Embryonic facial prominence (tissue), 1 donor: Measurements from ENCODE around the gene TOM1.
A peak's percentile ranks its signal among the peaks of the same experiment; 100 is the strongest.

Source experiments
- DNase-seq: peaks from one replicate; pipeline ENCODE4 v3.0.0-alpha.2; 2016; ENCODE audit errors: extremely low spot score

TOM1 gene

DNA sequence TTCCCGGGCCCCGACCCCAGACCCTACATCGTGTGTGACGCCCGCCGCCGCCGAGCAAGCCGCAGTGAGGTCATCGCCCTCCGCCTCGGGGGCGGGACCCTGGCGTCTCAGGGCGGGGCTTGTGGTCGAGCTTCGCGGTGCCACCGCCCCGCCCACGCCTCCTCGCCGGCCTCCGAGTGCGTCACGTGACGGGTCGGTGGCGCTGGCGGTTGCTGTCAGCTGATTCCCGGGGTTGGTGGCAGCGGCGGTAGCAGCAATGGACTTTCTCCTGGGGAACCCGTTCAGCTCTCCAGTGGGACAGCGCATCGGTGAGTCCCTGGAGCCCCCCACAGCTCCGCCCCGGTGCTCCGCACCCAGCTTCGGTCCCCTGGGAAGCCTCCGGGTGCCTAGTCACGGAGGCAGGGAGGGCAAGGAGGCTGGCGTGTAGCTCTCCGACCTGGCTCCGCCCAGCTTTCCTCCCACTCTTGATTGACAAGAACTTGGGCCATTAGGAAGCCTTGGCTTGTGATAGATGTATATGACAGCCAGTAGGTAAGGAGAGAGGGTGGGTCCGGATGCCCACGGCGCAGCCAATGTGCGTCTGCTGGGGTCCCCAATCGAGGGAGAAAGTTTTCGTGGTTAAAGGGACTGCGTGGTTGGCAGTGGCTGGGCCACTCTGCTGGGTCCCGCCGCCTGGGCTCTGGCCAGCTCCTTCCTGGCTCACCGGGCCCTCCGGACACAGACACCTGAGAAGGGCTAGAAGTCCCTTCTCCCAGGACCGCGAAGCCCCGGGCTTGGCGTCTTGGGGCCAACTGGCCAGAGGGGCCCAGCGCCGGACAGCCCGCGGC, at the start of gene TOM1:
TOM1 (plus strand) TSS at position 222 of the 827 bp plus-strand sequence; CDS start at position 257, 35 bp downstream.
- peak; percentile 96 for DNase-seq

DNA sequence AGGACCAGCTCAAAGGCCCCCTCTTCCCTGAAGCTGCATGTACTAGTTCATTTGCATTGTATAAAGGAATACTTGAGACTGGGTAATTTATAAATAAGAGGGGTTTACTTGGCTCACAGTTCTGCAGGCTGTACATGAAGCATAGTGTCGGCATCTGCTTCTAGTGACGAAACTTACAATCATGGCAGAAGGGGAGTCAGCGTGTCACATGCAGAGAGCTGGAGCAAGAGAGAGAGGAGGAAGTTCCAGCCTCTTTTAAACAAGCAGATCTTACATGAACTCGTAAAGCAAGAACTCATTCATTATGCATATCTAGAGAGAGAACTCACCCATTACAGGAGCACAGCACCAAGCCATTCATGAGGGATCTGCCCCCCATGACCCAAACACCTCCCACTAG, 49.5 kb upstream of the TOM1 start:
- DNase-seq = no peak

DNA sequence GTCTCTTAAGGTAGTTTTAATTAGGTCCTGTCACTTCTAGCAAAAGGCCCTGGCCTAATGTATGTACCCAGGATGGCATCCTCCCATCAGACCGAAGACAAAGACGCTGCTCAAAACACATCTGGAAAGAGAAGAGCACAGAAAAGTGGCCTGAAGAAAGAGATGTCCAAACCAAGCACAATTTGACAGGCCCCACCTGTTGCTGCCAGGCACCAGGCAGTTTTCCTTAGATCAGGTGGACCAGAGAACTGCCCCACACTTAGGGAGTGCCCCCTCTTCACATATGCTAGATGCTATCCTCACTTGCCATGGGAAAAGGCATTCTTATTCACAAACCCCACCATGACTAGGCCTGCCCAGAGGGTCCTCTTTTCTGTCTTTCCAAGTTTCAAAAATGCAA, 45.7 kb upstream of the TOM1 start:
- DNase-seq = no peak

DNA sequence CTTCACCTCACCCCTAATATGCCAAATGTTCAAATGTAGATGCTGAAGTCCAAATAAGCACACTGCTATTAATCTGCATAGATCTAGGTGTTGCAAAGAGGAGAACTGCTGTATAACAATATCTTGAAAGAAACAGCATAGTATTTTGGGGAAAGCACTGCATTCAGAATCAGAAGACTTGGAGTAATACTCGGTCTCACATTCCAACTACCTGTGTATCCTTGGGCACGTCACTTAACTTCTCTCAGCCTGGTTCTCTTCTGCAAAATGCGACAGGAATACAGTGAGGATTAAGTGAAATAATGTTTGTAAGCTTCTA, 42.7 kb upstream of the TOM1 start:
- DNase-seq = no peak

- peak; percentile 82 for DNase-seq
Measured at GRCh38 chr22:35257321-35258190, 42.1 kb upstream of the TOM1 start, which contains the start of gene HMGXB4. HMGXB4 (plus strand) TSS chr22:35257493; CDS start chr22:35262391, 4,898 bp downstream.

DNA sequence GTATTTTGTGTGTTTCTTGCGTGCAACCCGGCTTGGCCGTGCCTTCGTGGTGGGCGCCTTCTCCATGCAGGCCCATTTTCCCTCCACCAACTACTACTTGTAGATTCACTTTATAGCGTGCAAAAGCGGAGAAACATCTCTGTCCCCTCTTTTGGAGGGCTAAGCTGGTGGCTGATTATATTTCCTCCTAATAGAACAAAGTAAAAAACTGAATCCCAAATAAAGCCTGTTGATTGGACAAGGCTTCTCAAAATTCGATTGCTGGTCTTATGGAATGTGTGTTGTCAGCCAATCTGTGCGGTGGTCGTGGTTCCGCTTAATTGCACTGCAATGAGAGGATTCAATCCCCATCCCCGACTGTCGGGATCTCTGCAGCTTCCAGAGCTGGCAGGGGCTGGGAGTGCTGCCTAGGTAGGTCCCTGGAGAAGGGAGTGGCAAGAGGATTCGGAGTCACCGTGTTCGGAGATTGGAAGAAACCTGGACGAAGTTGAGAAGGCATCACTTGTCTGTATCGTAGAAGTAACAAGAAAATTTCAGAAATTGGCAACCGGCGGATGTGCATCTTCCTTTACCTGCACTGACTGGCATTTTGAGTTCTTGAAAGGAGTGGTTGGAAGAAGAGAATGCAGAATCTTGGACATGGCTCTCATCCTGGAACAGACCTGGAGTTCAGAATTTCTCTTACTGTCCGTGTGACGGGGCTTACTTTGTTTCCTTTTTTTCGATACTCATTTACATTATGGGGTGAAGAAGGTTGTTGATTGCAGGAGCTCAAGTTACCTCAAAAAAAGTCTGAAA, 41.3 kb upstream of the TOM1 start:
- DNase-seq = peak; percentile 25

DNA sequence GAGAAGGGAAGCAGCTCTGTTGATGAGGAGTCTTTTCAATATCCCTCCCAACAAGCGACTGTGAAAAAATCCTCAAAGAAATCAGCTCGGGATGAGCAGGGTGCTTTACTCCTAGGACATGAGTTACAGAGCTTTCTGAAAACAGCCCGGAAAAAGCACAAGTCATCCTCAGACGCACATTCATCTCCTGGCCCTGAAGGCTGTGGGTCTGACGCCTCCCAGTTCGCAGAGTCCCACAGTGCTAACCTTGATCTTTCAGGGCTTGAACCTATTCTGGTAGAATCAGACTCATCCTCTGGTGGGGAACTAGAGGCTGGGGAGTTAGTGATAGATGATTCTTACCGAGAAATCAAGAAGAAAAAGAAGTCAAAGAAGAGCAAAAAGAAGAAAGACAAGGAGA, 34.7 kb upstream of the TOM1 start:
- DNase-seq = no peak

DNA sequence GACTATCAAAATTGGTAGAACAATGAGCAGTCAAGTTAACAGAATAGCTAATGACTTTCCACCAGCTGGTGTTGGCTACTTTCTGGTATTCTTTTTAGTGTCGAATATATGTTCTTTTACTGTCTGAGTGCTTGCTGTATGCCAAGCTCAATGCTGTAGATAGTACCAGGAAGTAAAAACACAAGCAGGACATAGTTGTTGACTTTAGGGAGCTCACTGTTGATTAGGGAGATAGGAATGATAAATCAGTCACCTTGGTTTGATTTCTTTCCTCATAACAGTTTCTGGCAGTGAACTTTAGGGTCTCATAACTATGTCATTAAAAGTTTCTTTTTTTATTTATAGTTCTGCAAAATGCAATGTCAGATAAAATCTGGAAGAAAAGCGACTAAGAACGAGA, 33.4 kb upstream of the TOM1 start:
- no peak for DNase-seq

GRCh38 chr22:35269630-35270029, 30.1 kb upstream of the TOM1 start:
- no peak for DNase-seq

DNA sequence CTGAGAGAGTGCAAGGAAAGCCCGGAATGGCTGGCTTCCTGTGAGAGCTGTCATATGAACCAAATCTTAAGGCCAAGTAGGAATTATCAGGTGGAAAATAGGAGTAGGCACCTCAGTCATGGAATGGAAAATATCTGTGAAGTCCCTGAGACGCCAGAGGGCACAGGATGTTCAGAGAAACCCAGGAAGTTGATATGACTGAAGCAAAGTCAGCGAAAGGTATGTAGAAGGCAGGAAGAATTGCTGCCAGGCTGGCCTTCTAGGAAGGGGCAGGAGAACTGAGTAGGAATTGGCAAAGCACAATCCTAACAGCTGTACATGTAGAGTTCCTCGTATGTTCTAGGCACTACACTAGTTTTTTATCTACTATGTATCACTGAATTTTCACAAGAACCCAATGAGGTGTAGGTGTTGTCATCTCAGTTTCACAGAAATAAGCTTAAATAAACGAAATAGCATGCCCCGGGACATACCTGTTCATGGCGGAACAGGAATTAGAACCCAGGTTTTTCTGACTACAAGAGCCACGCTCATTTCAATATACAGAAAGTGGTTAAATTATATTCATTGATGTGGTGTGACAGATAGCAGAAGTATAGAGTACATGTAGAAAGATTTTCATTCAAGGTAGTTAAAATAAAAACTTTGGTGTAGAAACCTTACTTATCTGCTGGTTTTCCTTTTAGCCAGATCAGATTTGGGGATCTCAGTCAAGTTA, 25.4 kb upstream of the TOM1 start:
- DNase-seq = no peak

- DNase-seq = no peak
Measured at GRCh38 chr22:35275580-35275979, 24.1 kb upstream of the TOM1 start.

DNA sequence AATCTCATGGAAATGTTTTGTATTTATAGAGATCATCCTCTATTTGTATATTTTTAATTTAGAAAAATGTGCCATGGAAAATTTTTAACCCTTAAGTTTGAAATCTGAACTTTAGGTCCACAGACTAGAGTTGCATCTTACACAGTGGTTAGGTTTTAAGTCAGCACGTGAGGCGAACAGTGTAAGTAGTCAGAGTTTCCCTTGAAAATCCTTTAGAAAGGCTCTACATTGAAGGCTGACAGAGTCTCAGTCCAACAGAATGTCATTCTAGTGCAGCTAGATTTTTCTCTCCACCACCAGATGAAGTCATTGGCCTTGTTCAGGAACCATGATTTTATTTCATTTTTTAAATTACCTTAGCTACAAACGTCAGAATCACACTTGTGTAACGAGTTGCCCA, 23.7 kb upstream of the TOM1 start:
- no peak for DNase-seq

DNA sequence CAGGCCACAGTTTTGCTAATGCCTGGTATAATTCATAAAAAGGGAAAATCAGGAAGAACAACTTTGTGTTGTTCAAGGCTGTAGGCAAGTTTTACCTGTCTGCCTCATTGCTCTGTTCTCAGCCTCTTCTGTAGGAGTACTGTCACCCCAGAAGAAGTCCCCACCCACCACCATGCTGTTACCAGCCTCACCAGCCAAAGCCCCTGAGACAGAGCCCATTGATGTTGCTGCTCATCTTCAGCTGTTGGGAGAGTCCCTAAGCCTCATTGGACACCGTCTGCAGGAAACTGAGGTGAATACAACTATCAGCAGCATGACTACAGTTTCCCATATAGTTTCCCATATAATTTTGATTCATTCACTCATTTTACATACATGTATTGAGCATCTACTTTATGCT, 11.6 kb upstream of the TOM1 start:
- no peak for DNase-seq

DNA sequence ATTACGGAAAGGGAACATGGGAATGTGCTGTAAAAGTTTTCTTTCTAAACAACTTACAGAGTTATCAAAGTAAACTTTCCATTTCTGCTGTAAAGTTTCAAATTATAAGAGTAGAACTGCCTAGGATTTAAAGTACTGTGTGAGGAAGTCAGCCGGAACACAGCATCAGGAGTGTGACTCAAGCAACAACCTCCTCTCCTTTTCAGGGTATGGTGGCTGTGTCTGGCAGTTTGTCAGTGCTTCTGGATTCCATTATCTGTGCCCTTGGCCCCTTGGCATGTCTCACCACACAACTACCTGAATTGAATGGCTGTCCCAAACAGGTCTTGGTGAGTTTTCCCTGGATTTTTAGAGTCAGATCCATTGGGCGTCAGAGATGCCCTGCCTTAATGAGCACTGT, 6.9 kb upstream of the TOM1 start:
- DNase-seq = no peak

DNA sequence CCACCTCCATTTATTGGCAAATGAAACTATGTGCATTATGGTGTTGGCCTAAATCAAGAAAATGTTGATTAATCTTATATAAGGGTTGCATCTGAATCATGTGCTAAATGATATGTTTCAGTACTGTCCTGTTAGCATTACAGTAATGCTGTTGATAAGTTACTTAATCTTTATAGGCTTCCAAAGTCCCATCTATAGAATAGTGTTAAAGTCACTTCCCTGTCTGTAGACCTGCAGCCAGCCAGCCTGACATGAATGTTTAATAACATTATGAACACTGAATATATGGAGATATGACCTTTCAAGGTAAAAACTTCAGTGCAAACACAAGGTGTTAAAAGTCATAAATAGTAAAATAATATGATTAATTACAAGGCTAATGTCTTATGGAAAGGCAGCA, 3.6 kb upstream of the TOM1 start:
- no peak for DNase-seq

- no peak for DNase-seq
Measured at GRCh38 chr22:35299217-35299672, 449 bp upstream of the TOM1 start.

DNA sequence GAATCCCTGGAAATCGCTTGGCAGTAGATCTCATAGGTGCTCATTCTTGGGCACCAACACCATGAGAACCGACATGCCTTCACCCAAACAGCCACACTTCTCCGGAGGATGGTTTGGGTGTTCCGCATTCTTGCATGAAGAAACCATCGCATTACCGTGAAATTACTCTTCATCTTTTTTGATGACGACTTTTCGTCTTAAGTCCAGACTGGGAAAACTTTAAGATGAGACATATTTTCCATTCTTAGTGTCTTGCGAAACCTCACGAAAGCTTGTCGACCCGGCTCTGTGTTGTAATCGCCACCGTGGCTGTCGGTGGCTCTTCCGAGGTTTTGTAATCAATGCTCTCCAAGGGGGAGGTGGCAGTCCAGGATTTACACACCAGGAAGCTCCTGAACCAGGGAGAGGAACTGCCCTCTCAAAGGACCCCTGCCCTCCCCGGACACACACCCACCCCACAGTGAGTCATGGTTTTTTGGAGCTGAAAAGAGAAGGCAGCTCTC, 1.7 kb downstream of the TOM1 start:
- DNase-seq = no peak

DNA sequence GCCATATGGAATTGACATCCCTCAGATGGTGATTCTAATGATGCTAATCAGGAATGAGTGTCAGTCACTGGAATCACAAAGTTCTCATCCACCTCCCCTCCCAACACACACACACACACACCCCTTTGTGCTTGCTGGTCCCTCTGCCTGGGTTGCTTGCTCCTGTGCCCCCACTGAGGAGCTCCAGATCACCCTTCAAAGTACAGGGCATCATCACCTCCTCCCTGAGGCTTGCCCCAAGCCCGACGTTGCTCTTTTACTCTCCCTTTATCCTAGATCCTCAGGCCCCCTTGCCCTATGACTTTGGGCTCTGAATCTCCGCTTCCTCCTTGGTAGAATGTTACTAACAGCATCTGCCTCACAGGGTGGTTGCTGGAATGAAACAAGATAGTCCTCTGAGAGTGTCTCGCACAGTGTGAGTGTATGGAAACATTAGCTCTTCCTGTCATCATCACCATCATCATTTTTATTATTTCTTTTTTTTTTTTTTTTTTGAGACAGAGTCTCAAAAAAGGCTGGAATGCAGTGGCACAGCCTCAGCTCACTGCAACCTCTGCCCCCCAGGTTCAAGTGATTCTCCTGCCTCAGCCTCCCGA, 3.4 kb downstream of the TOM1 start:
- no peak for DNase-seq

- no peak for DNase-seq
Measured at GRCh38 chr22:35305525-35306070, 5.9 kb downstream of the TOM1 start.

- no peak for DNase-seq
Measured at GRCh38 chr22:35306350-35306967, 6.8 kb downstream of the TOM1 start.
